ENCODE data around the gene UNKL.

Gene UNKL

GRCh38 chr16:1430214-1430758 lies 15.8 kb upstream of the UNKL start:
- no peak for DNase-seq

- DNase-seq: no peak
Observed at GRCh38 chr16:1429631-1430030, 15.1 kb upstream of the UNKL start.

- no peak for DNase-seq
Observed at GRCh38 chr16:1429012-1429411, 14.5 kb upstream of the UNKL start.

- peak; percentile 40 for DNase-seq
Observed at GRCh38 chr16:1428511-1428910, 14.0 kb upstream of the UNKL start.

GRCh38 chr16:1427473-1428461 lies 13.3 kb upstream of the UNKL start:
- no peak for DNase-seq

- DNase-seq: no peak
Observed at GRCh38 chr16:1426734-1427471, 12.4 kb upstream of the UNKL start.

- DNase-seq: no peak
Observed at GRCh38 chr16:1425616-1426370, 11.3 kb upstream of the UNKL start.

GRCh38 chr16:1424028-1424427 lies 9.5 kb upstream of the UNKL start:
- no peak for DNase-seq

- no peak for DNase-seq
Observed at GRCh38 chr16:1422076-1422475, 7.6 kb upstream of the UNKL start.

GRCh38 chr16:1420111-1420539 lies 5.6 kb upstream of the UNKL start:
- no peak for DNase-seq

GRCh38 chr16:1416521-1416941 lies 2.0 kb upstream of the UNKL start:
- DNase-seq: no peak

GRCh38 chr16:1413684-1414531 lies 596 bp downstream of the UNKL start:
- peak; percentile 62 for DNase-seq

- DNase-seq: no peak
Observed at GRCh38 chr16:1412847-1413246, 1.7 kb downstream of the UNKL start.

GRCh38 chr16:1408171-1408837 lies 6.2 kb downstream of the UNKL start:
- DNase-seq: peak; percentile 97

GRCh38 chr16:1407753-1408152 lies 6.8 kb downstream of the UNKL start:
- DNase-seq: no peak

- no peak for DNase-seq
Observed at GRCh38 chr16:1403733-1404132, 10.8 kb downstream of the UNKL start.

GRCh38 chr16:1403036-1403435 lies 11.5 kb downstream of the UNKL start:
- no peak for DNase-seq

- DNase-seq: no peak
Observed at GRCh38 chr16:1401758-1402154, 12.7 kb downstream of the UNKL start.

GRCh38 chr16:1401061-1401757 lies 13.3 kb downstream of the UNKL start:
- DNase-seq: no peak

GRCh38 chr16:1398826-1399581 lies 15.5 kb downstream of the UNKL start:
- no peak for DNase-seq

All from activated gamma-delta T cell treated with Interleukin-2 at 50 U/mL for 16 hours (primary cell).